ENCODE data around the gene CMTM8.

Gene CMTM8

DNA sequence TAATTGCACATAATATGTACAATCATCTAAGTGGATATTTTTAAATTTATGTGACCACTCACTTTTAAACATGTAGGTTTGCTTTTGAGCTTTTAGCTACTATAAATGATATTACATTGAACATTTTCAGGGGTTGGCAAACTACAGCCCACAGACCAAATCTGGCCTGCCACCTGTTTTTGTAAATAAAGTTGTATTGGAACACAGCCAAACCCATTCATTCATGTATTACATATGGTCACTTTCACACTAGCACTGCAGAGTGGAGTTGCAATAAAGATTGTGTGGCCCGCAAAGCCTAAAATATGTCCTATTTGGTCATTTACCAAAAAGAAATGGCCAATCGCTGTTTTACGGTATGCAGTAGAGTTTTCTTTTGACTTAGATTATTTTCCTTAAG, 174.4 kb downstream of the CMTM8 start:
- no peak for DNase-seq (ENCODE audit: low read depth)

DNA sequence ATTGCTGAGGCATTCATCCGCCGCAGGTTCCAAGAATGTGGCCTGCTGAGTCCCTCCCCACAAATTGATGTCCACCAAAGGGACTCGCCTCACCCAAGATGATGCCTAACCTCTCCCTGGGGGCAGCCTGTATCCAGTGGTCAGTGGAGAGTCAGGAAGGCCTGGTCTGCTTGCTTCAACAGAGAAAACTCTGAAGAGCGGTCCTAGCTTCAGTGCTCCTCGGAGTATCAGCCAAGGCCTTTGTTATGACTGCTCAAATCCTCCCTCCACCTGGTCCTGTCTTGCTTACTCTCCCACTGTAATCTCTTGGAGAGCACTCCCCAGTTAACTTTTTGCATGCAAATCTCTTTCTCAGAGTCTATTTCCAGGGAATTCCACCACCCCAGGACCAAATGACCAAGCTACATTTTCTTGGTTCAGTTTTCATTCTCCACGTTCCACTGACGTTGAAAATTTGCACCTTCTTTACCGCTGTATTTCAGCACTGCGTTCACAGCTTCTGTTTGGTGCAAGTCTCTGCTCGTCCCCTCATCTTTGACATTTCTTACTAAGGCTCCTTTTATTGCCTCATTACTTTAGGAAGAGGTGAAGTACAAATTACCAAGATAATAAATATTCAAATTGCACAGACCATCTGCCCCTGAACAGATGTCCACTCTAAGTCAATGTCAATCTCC, 175.5 kb downstream of the CMTM8 start:
- no peak for DNase-seq (ENCODE audit: low read depth)

DNA sequence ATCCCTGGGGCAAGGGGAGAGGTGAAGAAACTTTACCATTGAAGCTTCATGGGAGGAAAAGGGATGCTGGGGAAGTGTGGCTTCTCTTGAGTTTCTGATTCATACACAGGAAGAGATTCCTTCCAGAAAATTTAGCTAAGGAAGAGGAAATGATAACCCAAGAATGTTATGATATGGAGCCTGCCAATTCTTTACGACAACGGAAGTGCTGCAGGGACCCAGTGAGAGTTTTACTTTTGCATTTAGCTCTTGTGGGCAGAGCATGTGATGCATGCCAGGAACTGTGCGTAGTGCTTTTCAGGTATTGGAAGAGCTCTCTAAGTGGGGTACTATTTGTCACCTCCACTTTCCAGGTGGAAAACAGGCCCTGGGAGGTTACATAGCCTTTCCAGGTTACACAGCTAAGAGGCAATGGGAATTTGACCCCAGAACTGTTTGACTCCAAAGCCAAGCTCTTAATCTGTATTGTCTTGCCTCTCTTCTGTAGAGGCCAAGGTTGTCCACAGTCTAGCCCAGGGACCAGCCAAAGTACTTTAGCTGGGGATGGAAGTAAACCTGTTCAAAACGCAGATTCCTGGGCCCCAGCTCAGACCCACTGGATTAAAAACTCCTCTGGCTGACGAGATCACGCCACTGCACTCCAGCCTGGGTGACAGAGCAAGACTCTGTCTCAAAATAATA, 176.2 kb downstream of the CMTM8 start:
- no peak for DNase-seq (ENCODE audit: low read depth)

DNA sequence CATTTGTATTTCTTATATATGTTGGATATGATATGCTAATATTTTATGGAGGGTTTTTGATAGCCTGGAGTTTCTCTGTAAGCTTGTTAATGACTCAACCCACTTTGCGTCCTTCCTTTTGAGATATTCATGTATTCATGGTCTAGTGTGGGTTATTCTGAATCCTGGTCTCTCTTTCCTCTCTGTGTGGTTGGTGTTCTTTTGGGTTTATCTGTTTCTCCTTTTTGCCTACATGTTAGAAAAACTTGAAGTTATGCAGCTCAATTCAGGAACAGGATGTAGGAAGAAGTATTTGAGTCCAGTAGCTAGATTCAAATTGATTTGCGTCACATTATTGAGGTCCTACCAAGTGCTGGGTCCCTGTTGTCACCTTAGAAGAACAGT, 181.3 kb downstream of the CMTM8 start:
- no peak for DNase-seq (ENCODE audit: low read depth)
